Chondrocyte (in vitro differentiated cells): ENCODE data around the gene MLPH. TPM values are rescaled to one million over a fixed set of nuclear protein-coding genes. Genes with fewer than 3 reads are reported as not detected.

Experiments
- DNase-seq: peaks from one replicate; pipeline ENCODE4 v3.0.0; 2021; ENCODE audit warnings: mixed read lengths, low spot score
- H3K27ac Mint-ChIP-seq: one replicate; pipeline ENCODE4 v1.8.0; 2021; ENCODE audit warnings: mild to moderate bottlenecking, moderate library complexity, mixed read lengths; ENCODE audit not compliant: unreplicated experiment
- H3K27me3 Mint-ChIP-seq: 2 replicates; pipeline ENCODE4 v1.8.0; 2021; ENCODE audit warnings: low read depth, mixed read lengths
- H3K36me3 Mint-ChIP-seq: 2 replicates; pipeline ENCODE4 v1.8.0; 2021; ENCODE audit warnings: low read depth, mixed read lengths
- H3K4me1 Mint-ChIP-seq: 2 replicates; pipeline ENCODE4 v1.8.0; 2021; ENCODE audit warnings: low read depth, mild to moderate bottlenecking, mixed read lengths
- H3K4me3 Mint-ChIP-seq: one replicate; pipeline ENCODE4 v1.8.0; 2021; ENCODE audit warnings: mild to moderate bottlenecking, moderate library complexity, mixed read lengths; ENCODE audit not compliant: unreplicated experiment
- H3K9me3 Mint-ChIP-seq: 2 replicates; pipeline ENCODE4 v1.8.0; 2021; ENCODE audit warnings: low read depth, mixed read lengths
- total RNA-seq: library from RNA; stranded (reverse); gene quantifications from 3 replicates; pipeline ENCODE4 v1.2.1, GENCODE V29; 2021
- TF ChIP-seq, protein P1 (sequence below): fragments of 200-600 bp; sonication (generic); IDR thresholded peaks from 2 replicates; pipeline ENCODE4 v1.5.0; 2021; ENCODE audit warnings: antibody characterized with exemption, mild to moderate bottlenecking, moderate library complexity

MLPH gene
- total RNA-seq, 1 donor from 2014 or later, result 6.1 TPM

DNA sequence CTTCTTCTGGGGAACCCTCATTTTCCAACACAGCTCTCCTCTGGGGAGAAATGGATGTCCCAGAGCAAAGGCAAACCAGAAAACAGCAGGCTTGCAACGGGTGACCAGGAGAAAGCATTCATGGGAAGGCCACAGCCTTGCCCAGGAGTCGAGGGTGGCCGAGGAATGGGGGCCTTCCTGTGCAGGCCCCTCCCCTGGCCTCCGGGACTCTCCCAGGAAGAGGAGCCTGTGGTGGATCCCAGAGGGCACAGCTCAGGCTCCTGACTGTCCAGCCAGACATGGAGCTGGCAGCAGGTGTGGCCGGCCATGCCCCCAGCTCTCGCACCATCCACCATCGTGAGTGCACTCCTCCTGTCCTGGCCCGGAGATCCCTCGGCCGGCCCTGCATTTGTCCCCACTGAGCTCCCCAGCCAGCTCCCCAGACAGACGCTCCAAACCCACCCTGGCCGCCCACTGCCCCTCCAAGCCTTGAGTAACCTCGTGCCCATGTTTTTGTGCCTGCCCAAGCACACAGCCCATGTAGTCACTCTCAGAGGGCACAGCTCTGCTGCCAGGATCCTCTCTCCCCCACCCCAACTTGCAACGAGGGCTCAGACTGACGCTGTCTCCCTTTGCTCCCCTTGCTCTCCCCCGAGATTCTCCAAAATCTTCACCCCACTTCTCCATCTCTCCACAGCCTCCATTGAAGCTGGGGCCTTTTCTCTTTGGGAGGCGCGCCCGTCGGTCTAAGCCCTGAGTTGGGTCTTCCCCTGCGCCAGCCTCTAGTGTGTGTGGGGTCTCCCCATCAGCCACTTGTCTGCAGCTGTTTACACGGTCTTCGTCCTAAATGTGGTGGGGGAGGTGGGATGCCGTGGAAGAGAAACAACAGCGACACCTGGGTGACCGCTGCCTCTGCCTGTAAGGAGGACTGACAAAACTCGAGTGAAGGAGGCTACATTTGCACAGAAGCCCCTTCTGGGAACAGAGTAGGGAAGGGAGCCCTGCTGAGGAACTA is 89.1 kb downstream of the MLPH start:
- TF ChIP-seq, protein P1, sequence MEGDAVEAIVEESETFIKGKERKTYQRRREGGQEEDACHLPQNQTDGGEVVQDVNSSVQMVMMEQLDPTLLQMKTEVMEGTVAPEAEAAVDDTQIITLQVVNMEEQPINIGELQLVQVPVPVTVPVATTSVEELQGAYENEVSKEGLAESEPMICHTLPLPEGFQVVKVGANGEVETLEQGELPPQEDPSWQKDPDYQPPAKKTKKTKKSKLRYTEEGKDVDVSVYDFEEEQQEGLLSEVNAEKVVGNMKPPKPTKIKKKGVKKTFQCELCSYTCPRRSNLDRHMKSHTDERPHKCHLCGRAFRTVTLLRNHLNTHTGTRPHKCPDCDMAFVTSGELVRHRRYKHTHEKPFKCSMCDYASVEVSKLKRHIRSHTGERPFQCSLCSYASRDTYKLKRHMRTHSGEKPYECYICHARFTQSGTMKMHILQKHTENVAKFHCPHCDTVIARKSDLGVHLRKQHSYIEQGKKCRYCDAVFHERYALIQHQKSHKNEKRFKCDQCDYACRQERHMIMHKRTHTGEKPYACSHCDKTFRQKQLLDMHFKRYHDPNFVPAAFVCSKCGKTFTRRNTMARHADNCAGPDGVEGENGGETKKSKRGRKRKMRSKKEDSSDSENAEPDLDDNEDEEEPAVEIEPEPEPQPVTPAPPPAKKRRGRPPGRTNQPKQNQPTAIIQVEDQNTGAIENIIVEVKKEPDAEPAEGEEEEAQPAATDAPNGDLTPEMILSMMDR, result no peak
- no peak overlapping the region for H3K4me3 Mint-ChIP-seq
- peak; percentile 75 for DNase-seq
- peaks cover 2% of the 10 kb centered on the region for H3K27me3 Mint-ChIP-seq
- H3K36me3 Mint-ChIP-seq, result no peaks in the 10 kb centered on the region
- H3K9me3 Mint-ChIP-seq, result no peaks in the 10 kb centered on the region
- H3K4me1 Mint-ChIP-seq, result peaks cover 12% of the 10 kb centered on the region
- H3K27ac Mint-ChIP-seq, result no peak overlapping the region

DNA sequence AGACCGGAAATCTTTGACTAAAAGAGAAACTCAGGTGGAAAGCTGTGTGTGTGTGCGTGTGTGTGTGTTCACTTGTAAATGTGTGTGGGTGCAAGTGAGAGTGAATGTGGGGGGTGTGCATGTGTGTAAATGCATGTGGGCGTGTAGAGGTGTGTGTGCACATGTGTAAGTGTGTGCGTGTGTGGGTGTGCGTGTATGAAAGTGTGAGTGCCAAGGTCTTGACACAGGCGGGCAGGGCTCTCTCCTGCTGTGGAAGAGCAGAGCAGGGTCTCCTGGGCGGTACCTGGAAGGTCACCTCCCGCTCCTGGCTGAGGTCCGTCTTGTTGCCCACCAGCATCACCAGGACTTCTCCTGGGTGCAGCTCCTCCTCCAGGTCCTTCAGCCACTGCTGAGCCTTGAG is 89.9 kb downstream of the MLPH start:
- Mint-ChIP-seq H3K27me3 (peaks cover 2% of the 10 kb centered on the region), H3K27ac (no peak overlapping the region), H3K36me3 (no peaks in the 10 kb centered on the region), H3K4me3 (no peak overlapping the region), H3K4me1 (peaks cover 15% of the 10 kb centered on the region), H3K9me3 (no peaks in the 10 kb centered on the region)
- TF ChIP-seq, protein P1, result no peak
- peak; percentile 53 for DNase-seq

DNA sequence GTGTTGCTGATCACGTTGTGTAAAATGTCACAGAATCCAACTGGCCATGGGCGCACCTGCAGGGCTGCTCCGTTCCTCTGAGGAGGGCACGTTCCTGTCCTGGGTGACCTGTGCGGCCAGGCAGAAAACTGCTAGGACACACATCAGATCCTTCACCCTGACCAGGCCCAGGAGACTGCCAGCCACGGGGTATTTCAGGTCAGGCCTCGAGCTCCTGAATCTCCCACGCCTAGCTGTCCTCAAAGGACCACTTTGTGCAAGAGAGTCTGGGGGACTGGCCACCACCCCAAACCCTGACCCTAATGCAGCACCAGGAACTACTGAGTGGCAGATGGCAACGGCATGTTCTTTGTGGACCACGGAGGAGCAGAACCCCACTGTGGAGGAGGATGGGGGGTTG is 90.4 kb downstream of the MLPH start:
- H3K4me1 Mint-ChIP-seq, result peaks cover 15% of the 10 kb centered on the region
- no peak overlapping the region for H3K27ac Mint-ChIP-seq
- DNase-seq, result peak; percentile 68
- no peak overlapping the region for H3K4me3 Mint-ChIP-seq
- H3K9me3 Mint-ChIP-seq, result no peaks in the 10 kb centered on the region
- H3K27me3 Mint-ChIP-seq, result peaks cover 2% of the 10 kb centered on the region
- H3K36me3 Mint-ChIP-seq, result no peaks in the 10 kb centered on the region
- TF ChIP-seq, protein P1, result no peak

DNA sequence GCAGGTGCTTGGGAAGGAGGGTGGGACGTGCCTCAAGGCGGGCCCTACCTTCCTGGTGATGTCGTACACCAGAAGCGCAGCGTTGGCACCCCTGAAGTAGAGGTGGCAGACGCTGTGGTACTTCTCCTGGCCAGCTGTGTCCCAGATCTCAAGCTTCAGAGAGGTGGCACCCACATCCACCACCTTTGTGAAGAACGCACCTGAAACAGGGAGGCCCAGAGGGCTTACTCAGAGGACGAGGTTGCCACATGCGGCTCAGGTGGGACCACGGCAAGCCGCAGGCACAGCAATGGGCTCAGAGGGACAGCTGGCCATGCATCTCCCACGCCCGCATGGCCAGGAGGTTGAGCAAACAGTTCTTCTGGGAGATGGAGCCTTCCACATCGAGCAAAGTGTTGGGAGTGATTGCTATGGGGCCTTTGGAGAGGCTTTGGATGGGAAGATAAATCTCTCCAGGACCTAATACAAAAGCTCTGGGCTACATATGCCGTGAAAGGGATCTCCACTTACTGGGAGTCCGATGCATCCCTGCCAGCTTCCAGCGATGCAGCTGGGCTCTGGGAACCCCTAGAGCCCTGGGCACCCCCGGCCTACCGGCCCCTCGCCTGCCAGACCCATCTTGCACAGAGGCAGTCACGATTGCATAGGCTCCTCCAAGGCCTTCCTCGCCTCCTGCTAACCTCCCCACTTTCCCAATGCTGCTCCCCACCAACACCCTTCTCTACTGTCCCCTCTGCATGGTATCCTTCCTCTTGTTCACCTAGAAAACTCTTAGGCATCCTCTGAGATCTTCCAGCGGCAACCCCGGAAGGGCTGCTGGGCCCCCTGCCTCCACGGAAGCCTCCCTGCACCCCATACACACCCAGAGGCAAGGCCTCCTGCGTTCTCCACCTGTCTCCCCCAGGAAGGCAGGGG is 91.2 kb downstream of the MLPH start:
- DNase-seq, result peak; percentile 71
- H3K4me1 Mint-ChIP-seq, result peaks cover 13% of the 10 kb centered on the region

More for the DNA sequence above, 91.2 kb downstream of the MLPH start:
- Mint-ChIP-seq H3K4me3 (no peak overlapping the region), H3K9me3 (no peaks in the 10 kb centered on the region), H3K36me3 (no peaks in the 10 kb centered on the region), H3K27me3 (peaks cover 2% of the 10 kb centered on the region), H3K27ac (no peak overlapping the region)
- TF ChIP-seq, protein P1, result no peak
